Activated CD4-positive, alpha-beta memory T cell treated with anti-CD3 and anti-CD28 coated beads, Interleukin-2, amount 10 ng/mL, durations not matched to agents 7 days and 5 days (primary cell): Measurements from ENCODE around the gene ZIC4. TPM values are rescaled to one million over a fixed set of nuclear protein-coding genes. Genes with fewer than 3 reads are reported as not detected.

Source experiments
- CTCF ChIA-PET: fragments of 350-600 bp; sonication (Branson Sonifier 250); formaldehyde crosslinking; loops from one replicate; lab custom pipeline; 2021; ENCODE audit warnings: antibody characterized with exemption, inconsistent platforms; lab: Charles Lee
- POLR2A ChIA-PET: fragments of 350-600 bp; sonication (Branson Sonifier 250); formaldehyde crosslinking; loops from one replicate; lab custom pipeline; 2021; ENCODE audit warnings: antibody characterized with exemption; lab: Charles Lee
- DNase-seq: peaks from one replicate; pipeline ENCODE4 v3.0.0-alpha.2; 2020
- H3K27ac Mint-ChIP-seq: one replicate; pipeline ENCODE4 v1.8.0; 2021; ENCODE audit warnings: mild to moderate bottlenecking, mixed read lengths
- H3K27me3 Mint-ChIP-seq: one replicate; pipeline ENCODE4 v1.8.0; 2021; ENCODE audit warnings: mixed read lengths
- H3K36me3 Mint-ChIP-seq: one replicate; pipeline ENCODE4 v1.8.0; 2021; ENCODE audit warnings: low read depth, mixed read lengths
- H3K4me1 Mint-ChIP-seq: one replicate; pipeline ENCODE4 v1.8.0; 2021; ENCODE audit warnings: mixed read lengths
- H3K4me3 Mint-ChIP-seq: one replicate; pipeline ENCODE4 v1.8.0; 2021; ENCODE audit warnings: mild to moderate bottlenecking, mixed read lengths
- H3K9me3 Mint-ChIP-seq: one replicate; pipeline ENCODE4 v1.8.0; 2021; ENCODE audit warnings: mixed read lengths
- total RNA-seq, 2 experiments: library from RNA; stranded (reverse); gene quantifications; one replicate each; pipeline ENCODE4 v1.2.3, GENCODE V29; 2021

ZIC4 gene
- total RNA-seq, 2 experiments from 2014 or later: not detected

DNA sequence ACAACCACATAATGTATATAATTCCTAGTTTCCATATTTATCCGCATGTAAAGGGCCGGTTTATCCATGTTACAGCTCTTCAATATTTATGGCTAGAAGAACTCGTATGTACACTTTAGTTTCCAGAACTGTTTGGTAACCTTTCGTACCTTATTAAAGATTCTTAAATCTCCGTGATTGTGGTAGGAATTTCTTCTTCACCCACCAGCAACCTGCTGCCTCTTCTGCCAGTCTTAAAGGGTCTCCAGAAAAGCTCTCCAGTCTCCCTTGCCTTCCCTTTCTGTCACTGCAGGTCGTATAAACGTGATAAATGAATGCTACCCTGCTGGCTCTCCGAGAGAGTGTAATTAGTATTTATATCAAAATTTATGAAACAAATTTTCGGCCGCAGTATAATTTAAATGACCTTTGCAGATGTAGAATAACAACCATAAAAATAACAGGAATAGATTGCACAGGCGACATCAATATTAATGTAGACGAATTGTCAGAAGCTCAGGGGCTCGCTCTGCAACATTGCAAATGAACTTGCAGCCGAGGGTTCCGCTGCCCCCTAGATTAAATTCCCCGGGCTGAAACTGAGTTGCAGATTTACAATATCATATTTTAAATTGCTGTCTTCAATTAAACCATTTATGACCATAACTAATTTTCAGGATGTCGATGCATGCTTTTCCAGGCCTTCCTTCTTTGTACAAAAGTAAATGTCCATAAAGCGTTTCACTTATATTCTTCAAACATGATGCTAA is 8.2 kb upstream of the ZIC4 start:
- Mint-ChIP-seq H3K27me3 (peaks cover 66% of the 10 kb centered on the region), H3K36me3 (peaks cover 17% of the 10 kb centered on the region), H3K27ac (no peak overlapping the region), H3K9me3 (peaks cover 2% of the 10 kb centered on the region), H3K4me1 (peaks cover 21% of the 10 kb centered on the region), H3K4me3 (no peak overlapping the region)
- POLR2A ChIA-PET: no interaction called here
- DNase-seq: no peak
- CTCF ChIA-PET: no interaction called here

DNA sequence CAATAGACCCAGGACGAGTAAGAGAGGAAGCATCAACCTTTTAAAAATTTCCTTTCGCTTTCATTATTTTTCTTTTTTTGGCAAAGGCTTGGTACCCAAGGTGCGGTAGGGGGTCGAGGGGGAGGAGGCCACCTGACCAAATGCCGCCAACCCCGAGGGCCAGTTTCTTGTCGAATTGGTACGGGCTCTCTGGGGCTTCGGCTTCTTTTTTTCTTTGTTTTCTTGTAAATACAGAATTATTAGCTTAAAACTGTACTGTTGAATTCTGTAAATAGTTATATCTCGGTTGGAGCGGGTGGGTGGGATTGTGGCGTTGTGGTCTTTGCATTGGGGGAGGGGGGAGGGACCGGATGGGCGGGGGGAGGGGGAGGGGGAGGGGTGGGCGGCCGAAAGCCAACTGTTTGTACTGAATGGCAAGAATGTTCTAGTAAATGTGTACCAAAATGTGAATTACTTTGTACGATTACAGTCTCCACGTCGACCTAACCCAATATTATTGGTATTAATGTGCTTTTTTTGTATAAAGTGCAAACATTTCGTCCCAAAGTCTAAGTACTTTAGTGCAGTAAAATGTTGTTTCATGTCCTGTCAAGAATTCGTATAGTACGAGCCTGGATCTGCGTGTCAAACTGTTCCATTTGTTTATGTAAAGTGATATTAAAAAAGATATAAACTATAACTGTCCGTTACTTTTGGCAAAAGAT is 7.5 kb upstream of the ZIC4 start:
- POLR2A ChIA-PET: no interaction called here
- Mint-ChIP-seq H3K27ac (no peak overlapping the region), H3K36me3 (peaks cover 22% of the 10 kb centered on the region), H3K9me3 (peaks cover 2% of the 10 kb centered on the region), H3K27me3 (peaks cover 70% of the 10 kb centered on the region), H3K4me1 (peaks cover 21% of the 10 kb centered on the region), H3K4me3 (peak overlapping the region; percentile 42)
- CTCF ChIA-PET: no interaction called here
- DNase-seq: no peak

DNA sequence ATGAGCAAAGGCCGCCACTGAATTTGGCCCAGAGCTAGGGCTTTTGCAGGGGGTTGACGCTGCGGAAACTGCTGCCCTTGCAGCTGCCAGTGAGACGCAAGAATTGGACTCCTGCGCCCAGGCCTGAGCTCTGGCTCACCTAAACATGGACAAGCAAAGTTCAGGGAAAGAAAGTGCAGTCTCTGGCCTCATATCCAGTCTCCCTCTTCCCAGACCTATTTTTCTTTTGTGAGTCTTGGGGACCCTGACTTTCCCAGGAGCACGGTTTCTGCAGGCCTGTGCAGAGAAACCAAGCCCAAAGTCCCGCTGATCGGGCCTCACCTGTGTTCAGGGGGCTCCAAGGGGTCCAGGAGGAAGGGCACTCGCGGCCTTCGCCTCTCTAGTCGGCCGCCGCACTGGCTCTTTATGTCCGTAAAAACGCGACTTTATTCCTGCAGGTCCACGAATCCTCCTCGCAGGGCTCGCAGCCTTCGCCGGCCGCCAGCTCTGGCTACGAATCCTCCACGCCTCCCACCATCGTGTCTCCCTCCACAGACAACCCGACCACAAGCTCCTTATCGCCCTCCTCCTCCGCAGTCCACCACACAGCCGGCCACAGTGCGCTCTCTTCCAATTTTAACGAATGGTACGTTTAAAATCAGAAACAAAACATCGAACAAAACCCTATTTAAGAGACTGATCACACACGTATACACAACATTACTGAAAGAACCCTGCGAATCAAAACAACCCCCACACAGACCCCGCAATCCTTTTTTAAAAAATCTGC is 6.8 kb upstream of the ZIC4 start:
- Mint-ChIP-seq H3K4me3 (peak overlapping the region; percentile 42), H3K27me3 (peaks cover 70% of the 10 kb centered on the region), H3K9me3 (peaks cover 6% of the 10 kb centered on the region), H3K4me1 (peaks cover 23% of the 10 kb centered on the region), H3K36me3 (peaks cover 29% of the 10 kb centered on the region), H3K27ac (peak overlapping the region; percentile 56)
- ChIA-PET CTCF (no interaction called here), POLR2A (no interaction called here)
- DNase-seq: no peak

DNA sequence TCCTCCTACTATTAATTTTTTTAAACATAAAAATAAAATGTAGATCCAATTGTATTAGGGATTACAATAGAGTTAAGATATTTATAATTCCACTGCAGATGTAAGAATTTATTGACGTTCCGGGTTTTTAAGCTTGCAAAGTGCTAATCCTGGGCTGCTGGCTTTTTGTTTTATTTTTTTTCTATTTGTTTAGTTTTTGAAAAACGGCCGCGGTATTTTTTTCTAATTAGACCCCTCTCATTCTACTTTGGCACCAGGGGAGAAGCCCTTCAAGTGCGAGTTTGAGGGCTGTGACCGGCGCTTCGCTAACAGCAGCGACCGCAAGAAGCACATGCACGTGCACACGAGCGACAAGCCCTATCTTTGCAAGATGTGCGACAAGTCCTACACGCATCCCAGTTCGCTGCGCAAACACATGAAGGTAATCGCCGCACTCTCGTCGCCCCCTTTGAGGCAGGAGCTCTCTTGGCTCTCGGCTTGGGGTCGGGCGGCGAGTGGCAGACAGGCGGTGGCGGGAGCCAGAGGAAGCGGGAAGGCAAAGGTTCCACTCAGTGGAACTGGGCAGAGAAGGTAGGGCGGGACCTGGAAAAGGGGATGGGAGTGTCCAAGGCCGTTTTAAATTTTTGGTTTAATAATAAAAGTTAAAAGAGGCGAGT is 6.0 kb upstream of the ZIC4 start:
- Mint-ChIP-seq H3K27ac (no peak overlapping the region), H3K9me3 (peaks cover 11% of the 10 kb centered on the region), H3K27me3 (peaks cover 71% of the 10 kb centered on the region), H3K4me3 (no peak overlapping the region), H3K36me3 (peaks cover 36% of the 10 kb centered on the region), H3K4me1 (peaks cover 23% of the 10 kb centered on the region)
- POLR2A ChIA-PET: no interaction called here
- no peak for DNase-seq
- CTCF ChIA-PET: no interaction called here

DNA sequence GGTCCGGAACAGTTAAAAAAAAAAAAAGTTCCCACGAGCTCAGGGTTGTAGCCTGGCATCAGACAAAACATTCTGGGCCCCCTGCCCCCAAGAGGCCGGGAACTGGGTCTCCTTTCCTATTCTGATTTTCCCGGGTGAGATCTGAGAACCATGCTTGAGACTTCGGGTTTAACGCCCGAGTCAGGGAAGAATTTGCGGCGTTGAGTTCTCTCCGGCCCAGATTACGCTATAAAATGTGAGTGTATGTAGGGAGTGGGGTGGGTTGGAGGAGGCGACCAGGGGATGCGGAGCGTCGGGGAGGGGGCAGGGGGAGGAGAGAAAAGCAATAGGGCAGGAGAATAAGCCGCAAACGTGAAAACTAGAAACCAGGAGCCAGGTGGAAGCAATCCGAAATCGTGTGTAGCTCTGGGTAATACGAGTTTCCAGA is 5.5 kb upstream of the ZIC4 start:
- POLR2A ChIA-PET: no interaction called here
- CTCF ChIA-PET: interaction anchor here (1.5 kb wide), 1 partner anchor 50 kb away, joined by 3 read pairs; no protein-coding TSS in a partner anchor
- Mint-ChIP-seq H3K4me1 (peaks cover 23% of the 10 kb centered on the region), H3K36me3 (peaks cover 37% of the 10 kb centered on the region), H3K27ac (peak overlapping the region; percentile 59), H3K27me3 (peaks cover 76% of the 10 kb centered on the region), H3K9me3 (peaks cover 11% of the 10 kb centered on the region), H3K4me3 (peak overlapping the region; percentile 40)
- DNase-seq: no peak

DNA sequence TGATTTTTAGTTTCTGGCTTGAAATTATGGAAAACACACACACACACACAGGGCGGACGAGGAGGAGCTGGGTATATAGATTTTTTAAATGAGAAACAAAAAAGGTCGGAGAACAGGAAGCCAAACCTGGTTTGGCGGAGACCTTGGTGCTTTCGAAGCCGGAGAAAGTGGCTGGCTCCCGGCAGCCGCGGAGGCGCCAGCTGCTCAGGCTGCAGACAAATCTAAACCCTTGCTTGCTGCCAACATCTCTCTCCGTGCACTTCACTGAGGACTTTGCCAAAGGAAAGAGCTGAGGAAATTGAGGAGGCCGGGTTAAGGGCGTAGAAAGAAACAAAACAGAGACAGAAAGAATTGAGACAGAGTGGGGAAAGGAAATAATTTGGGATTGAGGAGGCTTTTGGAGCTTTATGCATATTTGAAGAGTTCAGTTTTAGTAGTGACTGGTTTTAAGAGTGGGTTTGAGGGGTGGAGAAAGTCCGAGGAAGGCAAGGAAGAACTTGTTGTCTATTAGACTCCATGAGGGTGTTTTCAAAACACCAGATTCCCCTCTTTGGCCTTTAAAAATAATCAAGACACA is 5.0 kb upstream of the ZIC4 start:
- ChIA-PET POLR2A (no interaction called here), CTCF (interaction anchor here (1.5 kb wide), 1 partner anchor 50 kb away, joined by 3 read pairs; no protein-coding TSS in a partner anchor)
- Mint-ChIP-seq H3K4me1 (peaks cover 23% of the 10 kb centered on the region), H3K27me3 (peaks cover 78% of the 10 kb centered on the region), H3K27ac (peak overlapping the region; percentile 59), H3K4me3 (peak overlapping the region; percentile 40), H3K9me3 (peaks cover 11% of the 10 kb centered on the region), H3K36me3 (peaks cover 37% of the 10 kb centered on the region)
- DNase-seq: no peak

DNA sequence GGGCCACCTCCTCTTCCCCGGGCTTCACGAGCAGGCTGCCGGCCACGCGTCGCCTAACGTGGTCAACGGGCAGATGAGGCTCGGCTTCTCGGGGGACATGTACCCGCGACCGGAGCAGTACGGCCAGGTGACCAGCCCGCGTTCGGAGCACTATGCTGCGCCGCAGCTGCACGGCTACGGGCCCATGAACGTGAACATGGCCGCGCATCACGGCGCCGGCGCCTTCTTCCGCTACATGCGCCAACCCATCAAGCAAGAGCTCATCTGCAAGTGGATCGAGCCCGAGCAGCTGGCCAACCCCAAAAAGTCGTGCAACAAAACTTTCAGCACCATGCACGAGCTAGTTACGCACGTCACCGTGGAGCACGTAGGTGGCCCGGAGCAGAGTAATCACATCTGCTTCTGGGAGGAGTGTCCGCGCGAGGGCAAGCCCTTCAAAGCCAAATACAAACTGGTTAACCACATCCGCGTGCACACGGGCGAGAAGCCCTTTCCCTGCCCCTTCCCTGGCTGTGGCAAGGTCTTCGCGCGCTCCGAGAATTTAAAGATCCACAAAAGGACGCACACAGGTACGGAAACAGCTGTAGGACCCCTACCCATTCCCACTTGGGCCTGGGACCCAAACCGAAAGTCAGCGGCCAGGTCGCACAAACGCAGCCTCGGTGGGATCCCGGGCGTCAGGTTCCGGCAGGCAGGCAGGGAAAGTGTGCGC is 4.3 kb upstream of the ZIC4 start:
- DNase-seq: no peak
- H3K36me3 Mint-ChIP-seq: peaks cover 37% of the 10 kb centered on the region
- ChIA-PET POLR2A (no interaction called here), CTCF (interaction anchor here (1.5 kb wide), 1 partner anchor 49 kb away, joined by 3 read pairs; no protein-coding TSS in a partner anchor)
- peaks cover 23% of the 10 kb centered on the region for H3K4me1 Mint-ChIP-seq
- H3K27ac Mint-ChIP-seq: peak overlapping the region; percentile 59
- peaks cover 11% of the 10 kb centered on the region for H3K9me3 Mint-ChIP-seq
- H3K4me3 Mint-ChIP-seq: peak overlapping the region; percentile 40
- peaks cover 82% of the 10 kb centered on the region for H3K27me3 Mint-ChIP-seq

DNA sequence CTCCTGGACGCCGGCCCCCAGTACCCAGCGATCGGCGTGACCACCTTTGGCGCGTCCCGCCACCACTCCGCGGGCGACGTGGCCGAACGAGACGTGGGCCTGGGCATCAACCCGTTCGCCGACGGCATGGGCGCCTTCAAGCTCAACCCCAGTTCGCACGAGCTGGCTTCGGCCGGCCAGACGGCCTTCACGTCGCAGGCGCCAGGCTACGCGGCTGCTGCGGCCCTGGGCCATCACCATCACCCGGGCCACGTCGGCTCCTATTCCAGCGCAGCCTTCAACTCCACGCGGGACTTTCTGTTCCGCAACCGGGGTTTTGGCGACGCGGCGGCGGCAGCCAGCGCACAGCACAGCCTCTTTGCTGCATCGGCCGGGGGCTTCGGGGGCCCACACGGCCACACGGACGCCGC is 3.8 kb upstream of the ZIC4 start:
- no peak for DNase-seq
- Mint-ChIP-seq H3K27me3 (peaks cover 83% of the 10 kb centered on the region), H3K9me3 (peaks cover 11% of the 10 kb centered on the region), H3K27ac (no peak overlapping the region), H3K4me1 (peaks cover 23% of the 10 kb centered on the region), H3K4me3 (no peak overlapping the region), H3K36me3 (peaks cover 37% of the 10 kb centered on the region)
- CTCF ChIA-PET: interaction anchor here (1.5 kb wide), 1 partner anchor 49 kb away, joined by 3 read pairs; no protein-coding TSS in a partner anchor
- POLR2A ChIA-PET: no interaction called here

DNA sequence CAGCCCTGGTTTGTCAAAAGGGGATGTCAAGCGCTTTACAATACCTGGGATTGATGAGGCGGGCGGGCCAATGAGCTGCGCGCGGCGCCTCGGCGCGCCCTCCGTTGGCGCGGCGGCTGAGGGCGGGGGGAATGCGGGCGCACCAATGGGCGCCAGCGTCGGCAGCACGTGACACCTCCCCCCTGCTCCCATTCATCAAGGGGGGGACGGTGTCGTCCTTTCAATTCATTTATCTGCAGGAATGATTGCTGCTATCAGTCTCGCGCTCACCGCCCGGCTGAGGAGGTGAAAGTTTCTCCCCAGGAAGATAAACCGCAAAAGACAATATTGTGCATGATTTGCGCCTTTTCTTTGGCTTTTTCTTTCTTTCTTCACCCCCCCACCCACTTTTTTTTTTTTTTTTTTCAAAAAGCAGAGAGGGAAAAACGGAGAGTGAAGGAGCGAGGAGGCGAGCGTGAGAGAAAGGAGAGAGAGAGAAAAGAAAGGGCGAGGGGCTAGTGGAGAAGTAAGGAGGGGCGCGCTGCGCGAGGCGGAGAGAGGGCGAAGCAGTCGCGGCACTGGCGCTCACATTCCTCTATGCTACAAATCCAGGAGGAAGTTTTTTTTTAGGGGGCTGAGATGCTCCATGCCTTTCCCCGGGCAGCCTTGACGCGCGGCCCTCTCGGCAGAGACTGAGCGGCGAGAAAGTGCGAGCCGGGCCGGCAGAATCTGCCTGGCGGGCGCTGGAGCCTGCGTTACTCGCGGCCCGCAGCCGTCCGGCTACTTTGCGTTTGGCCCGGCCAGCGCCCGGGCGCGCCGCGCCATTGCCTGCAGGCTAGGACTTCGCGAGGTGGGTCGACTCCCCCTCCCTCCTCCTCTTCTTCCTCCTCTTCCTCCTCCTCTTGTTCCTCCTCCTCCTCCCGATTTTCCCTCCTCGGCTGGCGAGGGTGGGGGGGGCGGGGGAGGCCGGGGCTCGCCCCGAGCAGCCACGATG is 3.1 kb upstream of the ZIC4 start, which contains the start of gene ZIC1:
Gene ZIC1, plus strand, starts transcription at position 223 of the 973 bp plus-strand sequence. Its CDS starts 748 bp downstream, at position 971.
- POLR2A ChIA-PET: no interaction called here
- peak within 1 kb of the TSS; percentile 57 for H3K27ac Mint-ChIP-seq

DNA sequence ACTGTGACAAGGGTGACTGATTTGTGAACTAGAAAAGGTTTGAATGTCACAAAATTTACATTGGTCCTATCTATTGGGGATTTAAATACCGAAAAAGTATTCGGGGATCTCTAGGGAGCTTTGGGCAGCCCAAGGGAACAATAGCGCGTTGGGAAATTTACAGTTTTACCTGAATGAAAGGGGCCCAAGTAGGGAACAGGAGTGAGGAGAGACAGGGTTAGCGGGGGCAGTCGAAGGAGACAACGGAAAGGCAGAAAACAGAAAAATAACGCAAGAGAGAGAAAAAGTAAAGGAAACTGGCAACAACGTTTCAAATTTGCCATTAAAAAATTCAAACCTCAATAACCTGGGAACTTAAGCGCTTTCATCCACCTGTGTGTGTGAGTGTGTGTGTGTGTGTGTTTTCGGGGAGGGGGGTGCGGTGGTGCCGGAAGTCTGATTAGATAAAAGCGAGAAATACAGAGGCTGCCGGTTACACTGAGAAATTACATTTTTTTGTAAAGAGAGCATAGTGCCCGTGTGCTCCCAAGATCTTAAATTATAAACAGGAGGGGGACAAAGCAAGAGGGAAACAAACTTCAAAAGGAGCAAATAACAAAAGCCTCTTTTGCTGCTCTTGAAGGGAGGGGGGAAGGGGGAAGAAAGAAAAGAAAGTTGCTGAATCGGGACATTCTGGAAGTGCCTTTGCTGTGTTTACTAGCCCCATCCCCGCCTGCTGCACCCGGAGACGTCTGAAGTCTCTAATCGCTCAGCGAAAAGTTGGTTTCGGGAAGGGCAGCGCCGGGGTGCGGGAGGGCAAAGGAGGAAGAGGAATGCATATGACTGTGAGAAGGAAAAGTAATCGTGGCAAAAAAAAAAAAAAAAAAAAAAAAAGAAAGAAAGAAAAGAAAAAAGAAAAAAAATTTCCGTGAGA is 2.1 kb upstream of the ZIC4 start:
- Mint-ChIP-seq H3K4me3 (peak overlapping the region; percentile 22), H3K27me3 (peaks cover 82% of the 10 kb centered on the region), H3K27ac (peak overlapping the region; percentile 57), H3K4me1 (peaks cover 22% of the 10 kb centered on the region), H3K36me3 (peaks cover 36% of the 10 kb centered on the region), H3K9me3 (peaks cover 11% of the 10 kb centered on the region)
- ChIA-PET POLR2A (no interaction called here), CTCF (no interaction called here)
- DNase-seq: no peak

More for the DNA sequence above, 3.1 kb upstream of the ZIC4 start, which contains the start of gene ZIC1:
- Mint-ChIP-seq H3K9me3 (peaks cover 11% of the 10 kb centered on the region), H3K27me3 (peaks cover 81% of the 10 kb centered on the region), H3K4me1 (peaks cover 23% of the 10 kb centered on the region), H3K36me3 (peaks cover 37% of the 10 kb centered on the region), H3K4me3 (peak within 1 kb of the TSS; percentile 22)
- CTCF ChIA-PET: no interaction called here
- DNase-seq: no peak
